Measurements from ENCODE around the gene DLL4.

Gene DLL4

GRCh38 chr15:40957581-40958051 lies 28.5 kb downstream of the DLL4 start:
- H3K4me3 ChIP-seq (ENCODE audit: low read length): no peak overlapping the region
- peaks cover 7% of the 10 kb centered on the region for H3K4me1 ChIP-seq (ENCODE audit: low read length)
- no peak for TF ChIP-seq CTCF (IDR thresholded peaks at IDR 0.05; ENCODE audit: low read depth, low read length)
- no peak for TF ChIP-seq EZH2phosphoT487 (IDR thresholded peaks at IDR 0.05; ENCODE audit: low read depth)
- no peaks in the 10 kb centered on the region for H4K20me1 ChIP-seq (ENCODE audit: insufficient read depth, low read length)
- H3K27me3 ChIP-seq (ENCODE audit: low read depth, low read length): no peaks in the 10 kb centered on the region
- no peaks in the 10 kb centered on the region for H3K79me2 ChIP-seq (ENCODE audit: low read length)
- peaks cover 3% of the 10 kb centered on the region for H3K36me3 ChIP-seq (replicated peaks; ENCODE audit: low read depth, low read length)
- no peak overlapping the region for H3K27ac ChIP-seq (ENCODE audit: low read length)
- H3K9me3 ChIP-seq (ENCODE audit: insufficient read depth, low read length): no peaks in the 10 kb centered on the region
- H2AFZ ChIP-seq (ENCODE audit: low read depth, low read length): no peak overlapping the region
- H3K4me2 ChIP-seq (ENCODE audit: low read length): no peak overlapping the region
- H3K9ac ChIP-seq (ENCODE audit: low read length): no peak overlapping the region

GRCh38 chr15:40958146-40958545 lies 29.0 kb downstream of the DLL4 start:
- H3K27me3 ChIP-seq (ENCODE audit: low read depth, low read length): no peaks in the 10 kb centered on the region
- peaks cover 7% of the 10 kb centered on the region for H3K4me1 ChIP-seq (ENCODE audit: low read length)
- H3K36me3 ChIP-seq (replicated peaks; ENCODE audit: low read depth, low read length): peaks cover 3% of the 10 kb centered on the region
- H3K79me2 ChIP-seq (ENCODE audit: low read length): no peaks in the 10 kb centered on the region
- H3K4me2 ChIP-seq (ENCODE audit: low read length): no peak overlapping the region
- no peaks in the 10 kb centered on the region for H4K20me1 ChIP-seq (ENCODE audit: insufficient read depth, low read length)
- H3K9me3 ChIP-seq (ENCODE audit: insufficient read depth, low read length): no peaks in the 10 kb centered on the region
- no peak overlapping the region for H3K4me3 ChIP-seq (ENCODE audit: low read length)
- H3K27ac ChIP-seq (ENCODE audit: low read length): no peak overlapping the region
- TF ChIP-seq EZH2phosphoT487 (IDR thresholded peaks at IDR 0.05; ENCODE audit: low read depth): no peak
- TF ChIP-seq CTCF (IDR thresholded peaks at IDR 0.05; ENCODE audit: low read depth, low read length): no peak
- no peak overlapping the region for H3K9ac ChIP-seq (ENCODE audit: low read length)
- H2AFZ ChIP-seq (ENCODE audit: low read depth, low read length): no peak overlapping the region

- Histone ChIP-seq H3K9ac (ENCODE audit: low read length) (no peak overlapping the region), H3K9me3 (ENCODE audit: insufficient read depth, low read length) (no peaks in the 10 kb centered on the region), H2AFZ (ENCODE audit: low read depth, low read length) (no peak overlapping the region), H3K4me2 (ENCODE audit: low read length) (no peak overlapping the region), H3K79me2 (ENCODE audit: low read length) (no peaks in the 10 kb centered on the region), H3K27ac (ENCODE audit: low read length) (no peak overlapping the region), H3K4me3 (ENCODE audit: low read length) (no peak overlapping the region), H3K4me1 (ENCODE audit: low read length) (peaks cover 5% of the 10 kb centered on the region), H4K20me1 (ENCODE audit: insufficient read depth, low read length) (no peaks in the 10 kb centered on the region), H3K36me3 (replicated peaks; ENCODE audit: low read depth, low read length) (peaks cover 3% of the 10 kb centered on the region), H3K27me3 (ENCODE audit: low read depth, low read length) (no peaks in the 10 kb centered on the region)
- TF ChIP-seq CTCF (IDR thresholded peaks at IDR 0.05; ENCODE audit: low read depth, low read length): no peak
- TF ChIP-seq EZH2phosphoT487 (IDR thresholded peaks at IDR 0.05; ENCODE audit: low read depth): no peak
Observed at GRCh38 chr15:40958723-40959122, 29.6 kb downstream of the DLL4 start.

GRCh38 chr15:40959331-40960141 lies 30.4 kb downstream of the DLL4 start:
- H4K20me1 ChIP-seq (ENCODE audit: insufficient read depth, low read length): no peaks in the 10 kb centered on the region
- no peak overlapping the region for H3K4me3 ChIP-seq (ENCODE audit: low read length)
- H3K36me3 ChIP-seq (replicated peaks; ENCODE audit: low read depth, low read length): peaks cover 3% of the 10 kb centered on the region
- no peak overlapping the region for H2AFZ ChIP-seq (ENCODE audit: low read depth, low read length)
- H3K9me3 ChIP-seq (ENCODE audit: insufficient read depth, low read length): no peaks in the 10 kb centered on the region
- no peaks in the 10 kb centered on the region for H3K4me1 ChIP-seq (ENCODE audit: low read length)
- no peak overlapping the region for H3K9ac ChIP-seq (ENCODE audit: low read length)
- H3K79me2 ChIP-seq (ENCODE audit: low read length): no peaks in the 10 kb centered on the region
- H3K27me3 ChIP-seq (ENCODE audit: low read depth, low read length): no peaks in the 10 kb centered on the region
- TF ChIP-seq CTCF (IDR thresholded peaks at IDR 0.05; ENCODE audit: low read depth, low read length) (no peak), EZH2phosphoT487 (IDR thresholded peaks at IDR 0.05; ENCODE audit: low read depth) (no peak)
- H3K27ac ChIP-seq (ENCODE audit: low read length): no peak overlapping the region
- H3K4me2 ChIP-seq (ENCODE audit: low read length): no peak overlapping the region

Data from OCI-LY3 (cell line).